Measurements from ENCODE around the gene SMARCD3.

GRCh38 chr7:151264615-151265014 is 16.1 kb upstream of the SMARCD3 start:
- TF ChIP-seq EZH2phosphoT487 (IDR thresholded peaks at IDR 0.05; ENCODE audit: unreplicated experiment): no peak
- no peak for TF ChIP-seq EZH2 (IDR thresholded peaks at IDR 0.05; ENCODE audit: low read depth, unreplicated experiment)
- no peak for TF ChIP-seq POLR2AphosphoS5 (IDR thresholded peaks at IDR 0.05; ENCODE audit: low read depth)
- TF ChIP-seq CTCF (conservative IDR thresholded peaks at IDR 0.05; ENCODE audit: low read depth in 2 of 2): no peak
- TF ChIP-seq ZNF114 (CRISPR knock-in tag; IDR thresholded peaks at IDR 0.05): no peak
- no peak for TF ChIP-seq STAT1 (IDR thresholded peaks at IDR 0.05; ENCODE audit: unreplicated experiment)
- TF ChIP-seq REST (IDR thresholded peaks at IDR 0.05; ENCODE audit: unreplicated experiment): no peak

Measured in GM23338 (cell line).